Measurements from ENCODE around the gene MAP3K14.

The MAP3K14 gene

DNA sequence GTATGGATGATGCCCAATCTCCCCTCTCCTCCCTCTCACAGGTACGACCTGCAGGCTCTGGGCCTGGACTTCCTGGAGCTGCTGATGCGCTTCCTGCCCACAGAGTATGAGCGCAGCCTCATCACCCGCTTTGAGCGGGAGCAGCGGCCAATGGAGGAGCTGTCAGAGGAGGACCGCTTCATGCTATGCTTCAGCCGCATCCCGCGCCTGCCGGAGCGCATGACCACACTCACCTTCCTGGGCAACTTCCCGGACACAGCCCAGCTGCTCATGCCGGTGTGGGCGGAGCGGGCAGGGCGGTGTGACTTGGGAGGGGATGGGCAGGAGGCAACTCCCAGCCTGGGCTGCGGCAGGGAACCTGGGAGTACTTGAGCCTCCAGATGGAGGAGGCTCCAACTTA is 73.1 kb downstream of the MAP3K14 start:
- H3K27ac Mint-ChIP-seq = no peak overlapping the region
- TF ChIP-seq, protein P1, sequence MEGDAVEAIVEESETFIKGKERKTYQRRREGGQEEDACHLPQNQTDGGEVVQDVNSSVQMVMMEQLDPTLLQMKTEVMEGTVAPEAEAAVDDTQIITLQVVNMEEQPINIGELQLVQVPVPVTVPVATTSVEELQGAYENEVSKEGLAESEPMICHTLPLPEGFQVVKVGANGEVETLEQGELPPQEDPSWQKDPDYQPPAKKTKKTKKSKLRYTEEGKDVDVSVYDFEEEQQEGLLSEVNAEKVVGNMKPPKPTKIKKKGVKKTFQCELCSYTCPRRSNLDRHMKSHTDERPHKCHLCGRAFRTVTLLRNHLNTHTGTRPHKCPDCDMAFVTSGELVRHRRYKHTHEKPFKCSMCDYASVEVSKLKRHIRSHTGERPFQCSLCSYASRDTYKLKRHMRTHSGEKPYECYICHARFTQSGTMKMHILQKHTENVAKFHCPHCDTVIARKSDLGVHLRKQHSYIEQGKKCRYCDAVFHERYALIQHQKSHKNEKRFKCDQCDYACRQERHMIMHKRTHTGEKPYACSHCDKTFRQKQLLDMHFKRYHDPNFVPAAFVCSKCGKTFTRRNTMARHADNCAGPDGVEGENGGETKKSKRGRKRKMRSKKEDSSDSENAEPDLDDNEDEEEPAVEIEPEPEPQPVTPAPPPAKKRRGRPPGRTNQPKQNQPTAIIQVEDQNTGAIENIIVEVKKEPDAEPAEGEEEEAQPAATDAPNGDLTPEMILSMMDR (IDR thresholded peaks at IDR 0.05) = no peak
- no peak for DNase-seq
- peaks cover 21% of the 10 kb centered on the region for H3K4me1 Mint-ChIP-seq
- no peaks in the 10 kb centered on the region for H3K36me3 Mint-ChIP-seq (ENCODE audit: low read depth)
- H3K4me3 Mint-ChIP-seq = no peak overlapping the region
- peaks cover 59% of the 10 kb centered on the region for H3K27me3 Mint-ChIP-seq (ENCODE audit: low read depth, poor library complexity)
- no peaks in the 10 kb centered on the region for H3K9me3 Mint-ChIP-seq

GRCh38 chr17:45242029-45242414 is 74.8 kb downstream of the MAP3K14 start:
- Mint-ChIP-seq H3K4me1 (peaks cover 20% of the 10 kb centered on the region), H3K27ac (no peak overlapping the region), H3K4me3 (peak overlapping the region; percentile 59), H3K27me3 (ENCODE audit: low read depth, poor library complexity) (peaks cover 71% of the 10 kb centered on the region), H3K9me3 (no peaks in the 10 kb centered on the region), H3K36me3 (ENCODE audit: low read depth) (no peaks in the 10 kb centered on the region)
- no peak for DNase-seq
- TF ChIP-seq, protein P1 (IDR thresholded peaks at IDR 0.05) = no peak

DNA sequence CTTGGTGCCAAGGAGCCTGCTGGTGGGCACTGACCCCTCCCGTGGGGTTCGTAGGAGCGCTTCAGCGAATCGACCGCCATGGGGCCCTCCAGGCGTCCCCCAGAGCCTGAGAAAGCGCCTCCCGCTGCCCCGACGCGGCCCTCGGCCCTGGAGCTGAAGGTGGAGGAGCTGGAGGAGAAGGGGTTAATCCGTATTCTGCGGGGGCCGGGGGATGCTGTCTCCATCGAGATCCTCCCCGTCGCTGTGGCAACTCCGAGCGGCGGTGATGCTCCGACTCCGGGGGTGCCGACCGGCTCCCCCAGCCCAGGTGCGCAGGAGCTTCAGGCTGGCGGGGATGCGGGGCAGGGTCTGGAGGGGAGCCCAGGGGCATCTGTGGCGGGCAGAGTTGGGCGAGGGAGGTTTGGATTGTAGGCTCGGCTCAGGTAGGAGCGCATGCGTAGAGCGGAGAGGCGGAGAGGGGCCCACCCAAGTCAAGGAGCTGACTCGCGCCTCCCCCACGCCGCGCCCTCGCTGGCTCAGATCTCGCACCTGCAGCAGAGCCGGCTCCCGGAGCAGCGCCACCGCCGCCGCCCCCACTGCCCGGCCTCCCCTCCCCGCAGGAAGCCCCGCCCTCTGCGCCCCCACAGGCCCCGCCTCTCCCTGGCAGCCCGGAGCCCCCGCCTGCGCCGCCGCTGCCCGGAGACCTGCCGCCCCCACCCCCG is 75.3 kb downstream of the MAP3K14 start:
- Mint-ChIP-seq H3K4me3 (peak overlapping the region; percentile 73), H3K27me3 (ENCODE audit: low read depth, poor library complexity) (peaks cover 74% of the 10 kb centered on the region), H3K36me3 (ENCODE audit: low read depth) (no peaks in the 10 kb centered on the region), H3K27ac (no peak overlapping the region), H3K9me3 (no peaks in the 10 kb centered on the region), H3K4me1 (peaks cover 15% of the 10 kb centered on the region)
- DNase-seq = peak; percentile 81
- TF ChIP-seq, protein P1 (IDR thresholded peaks at IDR 0.05) = no peak

GRCh38 chr17:45240905-45241327 is 75.9 kb downstream of the MAP3K14 start:
- Mint-ChIP-seq H3K4me1 (peaks cover 10% of the 10 kb centered on the region), H3K27me3 (ENCODE audit: low read depth, poor library complexity) (peaks cover 79% of the 10 kb centered on the region), H3K27ac (no peak overlapping the region), H3K4me3 (peak overlapping the region; percentile 73), H3K9me3 (no peaks in the 10 kb centered on the region), H3K36me3 (ENCODE audit: low read depth) (no peaks in the 10 kb centered on the region)
- DNase-seq = no peak
- TF ChIP-seq, protein P1 (IDR thresholded peaks at IDR 0.05) = no peak

- H3K27me3 Mint-ChIP-seq (ENCODE audit: low read depth, poor library complexity) = peaks cover 81% of the 10 kb centered on the region
- H3K9me3 Mint-ChIP-seq = no peaks in the 10 kb centered on the region
- peaks cover 10% of the 10 kb centered on the region for H3K4me1 Mint-ChIP-seq
- no peak overlapping the region for H3K4me3 Mint-ChIP-seq
- H3K36me3 Mint-ChIP-seq (ENCODE audit: low read depth) = no peaks in the 10 kb centered on the region
- TF ChIP-seq, protein P1 (IDR thresholded peaks at IDR 0.05) = no peak
- DNase-seq = no peak
- H3K27ac Mint-ChIP-seq = no peak overlapping the region
Observed at GRCh38 chr17:45238155-45238774, 78.6 kb downstream of the MAP3K14 start.

- Mint-ChIP-seq H3K9me3 (no peaks in the 10 kb centered on the region), H3K27me3 (ENCODE audit: low read depth, poor library complexity) (peaks cover 75% of the 10 kb centered on the region), H3K36me3 (ENCODE audit: low read depth) (no peaks in the 10 kb centered on the region), H3K27ac (no peak overlapping the region), H3K4me3 (no peak overlapping the region), H3K4me1 (peaks cover 8% of the 10 kb centered on the region)
- TF ChIP-seq, protein P1 (IDR thresholded peaks at IDR 0.05) = no peak
- DNase-seq = no peak
Observed at GRCh38 chr17:45237686-45238085, 79.1 kb downstream of the MAP3K14 start.
